GM18868 (cell line): Measurements from ENCODE around the gene GRK5.

Experiments
- ATAC-seq: cut with Tn5 transposase; IDR thresholded peaks from one replicate; pipeline ENCODE4 v1.9.1; 2021; ENCODE audit warnings: mild to moderate bottlenecking, moderate library complexity; ENCODE audit not compliant: unreplicated experiment

The GRK5 gene

GRCh38 chr10:119374236-119374635 is 166.9 kb downstream of the GRK5 start:
- no peak for ATAC-seq

- ATAC-seq, result no peak
These were observed 168.4 kb downstream of the GRK5 start for GRCh38 chr10:119375574-119376272.

GRCh38 chr10:119377451-119377957 is 170.1 kb downstream of the GRK5 start:
- no peak for ATAC-seq

GRCh38 chr10:119377958-119378736 is 170.8 kb downstream of the GRK5 start:
- ATAC-seq, result no peak

- ATAC-seq, result no peak
These were observed 171.3 kb downstream of the GRK5 start for GRCh38 chr10:119378737-119379067.

- no peak for ATAC-seq
These were observed 172.2 kb downstream of the GRK5 start for GRCh38 chr10:119379466-119380071.

- ATAC-seq, result no peak
These were observed 175.9 kb downstream of the GRK5 start for GRCh38 chr10:119383174-119383856.

- ATAC-seq, result no peak
These were observed 176.8 kb downstream of the GRK5 start for GRCh38 chr10:119384127-119384526.

- no peak for ATAC-seq
These were observed 179.3 kb downstream of the GRK5 start for GRCh38 chr10:119386666-119387065.

GRCh38 chr10:119388849-119389345 is 181.5 kb downstream of the GRK5 start:
- ATAC-seq, result no peak

- ATAC-seq, result no peak
These were observed 184.3 kb downstream of the GRK5 start for GRCh38 chr10:119391440-119392251.

GRCh38 chr10:119393019-119393418 is 185.6 kb downstream of the GRK5 start:
- no peak for ATAC-seq

- no peak for ATAC-seq
These were observed 186.1 kb downstream of the GRK5 start for GRCh38 chr10:119393421-119393820.

GRCh38 chr10:119393845-119394244 is 186.5 kb downstream of the GRK5 start:
- ATAC-seq, result no peak

- ATAC-seq, result no peak
These were observed 187.4 kb downstream of the GRK5 start for GRCh38 chr10:119394657-119395279.

GRCh38 chr10:119395280-119396007 is 188.1 kb downstream of the GRK5 start:
- ATAC-seq, result no peak

GRCh38 chr10:119396008-119396708 is 188.8 kb downstream of the GRK5 start:
- no peak for ATAC-seq

GRCh38 chr10:119396709-119397071 is 189.3 kb downstream of the GRK5 start:
- ATAC-seq, result no peak

GRCh38 chr10:119397416-119397815 is 190.0 kb downstream of the GRK5 start:
- no peak for ATAC-seq
